WERI-Rb-1 (cell line): ENCODE data around the gene CLEC17A.
A peak's percentile ranks its signal among the peaks of the same experiment; 100 is the strongest.

ENCODE experiments used
- DNase-seq: peaks from one replicate; pipeline ENCODE4 v3.0.0-alpha.2; 2020
- H3K27ac ChIP-seq: fragments of 250-450 bp; sonication (Bioruptor Pico); 2 replicates; pipeline ENCODE4 v1.5.1; 2020; ENCODE audit warnings: mild to moderate bottlenecking, moderate library complexity
- H3K27me3 ChIP-seq: fragments of 250-450 bp; sonication (Bioruptor Pico); 2 replicates; pipeline ENCODE4 v1.5.1; 2021; ENCODE audit warnings: mild to moderate bottlenecking, low read depth, moderate library complexity; ENCODE audit not compliant: insufficient read depth, severe bottlenecking
- H3K36me3 ChIP-seq: fragments of 250-450 bp; sonication (Bioruptor Pico); 2 replicates; pipeline ENCODE4 v1.5.1; 2020; ENCODE audit warnings: mild to moderate bottlenecking, moderate library complexity
- H3K4me3 ChIP-seq: 2 replicates; pipeline ENCODE4 v1.5.1; 2011; ENCODE audit warnings: low read depth, mild to moderate bottlenecking, control low read depth, low read length
- H3K9me3 ChIP-seq: fragments of 250-450 bp; sonication (Bioruptor Pico); 2 replicates; pipeline ENCODE4 v1.5.1; 2021; ENCODE audit warnings: mild to moderate bottlenecking, moderate library complexity; ENCODE audit not compliant: severe bottlenecking
- TF ChIP-seq, protein P1 (sequence below): IDR thresholded peaks from 2 replicates; pipeline ENCODE4 v1.5.1; 2011; ENCODE audit warnings: low read depth, mild to moderate bottlenecking, control low read depth, inconsistent platforms, low read length

CLEC17A gene

DNA sequence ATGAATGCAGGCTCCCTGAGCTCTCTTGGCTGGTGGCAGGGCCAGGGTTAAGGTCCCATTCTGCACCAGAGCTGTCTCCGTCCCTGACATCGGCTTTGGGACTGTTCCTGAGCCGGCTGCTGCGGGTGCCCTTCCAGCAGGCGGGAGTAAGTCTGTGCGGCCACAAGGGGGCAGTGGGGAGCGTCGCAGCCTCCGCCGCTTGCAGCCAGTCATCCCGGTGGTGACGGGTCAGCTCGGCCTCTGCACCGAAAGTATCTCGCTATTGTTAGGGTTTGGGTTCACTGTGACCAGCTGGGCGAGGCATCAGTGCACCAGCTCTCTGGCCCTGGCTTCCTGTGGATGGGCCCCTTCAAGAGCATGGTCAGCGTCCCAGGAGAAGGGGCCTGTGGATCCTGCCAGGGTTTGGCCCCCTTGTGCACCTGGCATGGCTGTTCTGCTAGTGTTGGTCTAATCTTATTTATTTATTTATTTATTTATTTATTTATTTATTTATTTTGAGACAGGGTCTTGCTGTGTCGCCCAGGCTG lies 26.2 kb upstream of the CLEC17A start:
- H3K4me3 ChIP-seq = no peak overlapping the region
- H3K27me3 ChIP-seq = no peaks in the 10 kb centered on the region
- no peaks in the 10 kb centered on the region for H3K9me3 ChIP-seq
- peaks cover 5% of the 10 kb centered on the region for H3K36me3 ChIP-seq
- H3K27ac ChIP-seq = no peak overlapping the region
- DNase-seq = peak; percentile 75
- TF ChIP-seq, protein P1, sequence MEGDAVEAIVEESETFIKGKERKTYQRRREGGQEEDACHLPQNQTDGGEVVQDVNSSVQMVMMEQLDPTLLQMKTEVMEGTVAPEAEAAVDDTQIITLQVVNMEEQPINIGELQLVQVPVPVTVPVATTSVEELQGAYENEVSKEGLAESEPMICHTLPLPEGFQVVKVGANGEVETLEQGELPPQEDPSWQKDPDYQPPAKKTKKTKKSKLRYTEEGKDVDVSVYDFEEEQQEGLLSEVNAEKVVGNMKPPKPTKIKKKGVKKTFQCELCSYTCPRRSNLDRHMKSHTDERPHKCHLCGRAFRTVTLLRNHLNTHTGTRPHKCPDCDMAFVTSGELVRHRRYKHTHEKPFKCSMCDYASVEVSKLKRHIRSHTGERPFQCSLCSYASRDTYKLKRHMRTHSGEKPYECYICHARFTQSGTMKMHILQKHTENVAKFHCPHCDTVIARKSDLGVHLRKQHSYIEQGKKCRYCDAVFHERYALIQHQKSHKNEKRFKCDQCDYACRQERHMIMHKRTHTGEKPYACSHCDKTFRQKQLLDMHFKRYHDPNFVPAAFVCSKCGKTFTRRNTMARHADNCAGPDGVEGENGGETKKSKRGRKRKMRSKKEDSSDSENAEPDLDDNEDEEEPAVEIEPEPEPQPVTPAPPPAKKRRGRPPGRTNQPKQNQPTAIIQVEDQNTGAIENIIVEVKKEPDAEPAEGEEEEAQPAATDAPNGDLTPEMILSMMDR = peak; percentile 98

DNA sequence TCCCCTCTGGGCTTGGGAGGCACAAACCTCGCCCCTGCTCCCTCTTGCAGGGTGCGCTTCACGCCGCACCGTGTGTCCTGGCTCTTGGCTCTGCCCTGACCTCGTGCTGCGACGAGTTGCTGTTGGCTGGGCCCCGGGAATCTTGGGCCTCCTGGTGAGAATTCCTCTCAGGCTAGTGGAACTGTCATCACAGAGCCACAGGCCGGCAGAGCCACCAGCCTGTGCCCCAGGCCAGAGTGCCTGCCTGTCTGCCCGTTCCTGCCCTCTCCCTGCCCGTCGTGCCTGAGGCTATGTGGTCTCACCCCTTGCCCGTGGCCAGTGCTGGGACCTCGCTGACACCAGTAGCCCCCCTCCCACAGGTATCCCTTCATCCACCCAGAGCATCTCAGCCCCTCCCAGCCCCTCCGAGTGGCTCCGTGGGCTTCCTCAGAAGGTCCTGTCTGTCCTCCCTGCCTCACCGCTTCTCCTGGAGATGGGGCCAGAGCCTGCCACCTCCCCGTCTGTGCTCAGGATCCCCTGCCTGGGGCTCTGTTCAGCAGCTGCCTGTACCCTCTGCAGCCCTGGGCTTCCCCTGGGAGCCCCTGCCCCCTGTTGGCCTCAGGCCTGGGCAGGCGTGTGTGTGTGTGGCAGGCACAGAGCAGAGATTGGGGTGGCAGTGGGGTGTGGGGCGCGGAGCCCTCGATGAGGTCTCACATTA lies 24.4 kb upstream of the CLEC17A start:
- no peak for DNase-seq
- TF ChIP-seq, protein P1 = no peak
- Histone ChIP-seq H3K36me3 (peaks cover 13% of the 10 kb centered on the region), H3K27ac (no peak overlapping the region), H3K27me3 (no peaks in the 10 kb centered on the region), H3K4me3 (no peak overlapping the region), H3K9me3 (no peaks in the 10 kb centered on the region)

DNA sequence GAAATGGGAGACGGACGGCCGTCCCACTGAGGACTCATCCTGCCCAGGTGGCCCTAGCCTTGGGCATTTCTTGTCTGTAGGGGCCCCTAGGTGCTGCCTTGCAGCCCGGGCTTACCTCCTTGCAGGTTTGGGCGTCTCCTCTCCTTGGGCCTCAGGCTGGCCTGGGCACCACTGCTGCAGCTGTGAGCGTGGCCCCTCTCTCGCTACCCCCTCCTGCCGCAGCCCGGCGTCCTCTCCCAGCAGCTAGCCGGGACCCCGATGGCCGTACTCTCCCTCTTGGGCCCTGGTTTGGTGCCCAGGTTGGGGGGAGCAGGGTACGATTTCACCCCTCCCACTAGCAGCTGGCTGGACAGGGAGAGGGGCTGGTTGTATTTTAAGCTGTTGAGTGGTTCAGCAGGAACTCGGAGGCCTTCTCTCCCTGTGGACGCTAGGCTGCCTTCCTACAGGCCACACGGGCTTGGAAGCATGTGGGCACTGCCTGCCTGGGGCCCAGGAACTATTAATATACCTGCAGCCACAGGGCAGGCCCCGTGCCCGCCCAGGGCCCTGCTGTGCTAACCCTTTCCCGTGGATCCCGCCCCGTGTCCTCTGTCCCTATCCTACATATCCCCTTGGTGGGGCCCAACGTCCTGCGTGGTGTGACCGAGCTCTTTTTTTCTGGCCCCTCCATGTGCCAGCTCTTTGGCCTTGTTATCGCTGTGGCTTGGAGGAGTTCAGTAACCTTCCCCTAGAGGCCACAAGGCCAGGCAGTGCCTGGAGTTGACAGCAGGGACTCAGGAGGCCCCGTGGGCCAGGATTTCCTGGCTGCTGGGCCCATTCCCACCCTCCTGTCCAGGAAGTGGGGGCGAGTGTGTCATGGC lies 22.7 kb upstream of the CLEC17A start:
- H3K36me3 ChIP-seq = peaks cover 24% of the 10 kb centered on the region
- no peak overlapping the region for H3K4me3 ChIP-seq
- no peak for DNase-seq
- TF ChIP-seq, protein P1 = no peak
- no peak overlapping the region for H3K27ac ChIP-seq
- no peaks in the 10 kb centered on the region for H3K27me3 ChIP-seq
- no peaks in the 10 kb centered on the region for H3K9me3 ChIP-seq

DNA sequence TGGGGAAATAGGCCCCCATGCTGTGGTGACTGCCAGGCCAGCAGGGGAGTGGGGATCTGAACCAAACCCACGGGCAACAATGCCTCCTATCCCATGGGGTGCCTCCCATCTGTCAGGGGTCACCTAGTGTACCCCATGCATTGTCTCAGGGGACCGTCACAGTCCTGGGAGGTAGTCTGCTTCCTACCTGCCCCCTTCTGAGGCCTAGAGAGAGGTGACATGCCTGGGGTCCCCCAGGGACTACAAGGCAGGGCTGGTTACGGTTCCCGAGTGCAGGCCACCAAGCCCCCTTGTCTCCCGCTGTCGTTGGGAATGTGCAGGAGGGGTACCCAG lies 22.1 kb upstream of the CLEC17A start:
- Histone ChIP-seq H3K4me3 (no peak overlapping the region), H3K36me3 (peaks cover 30% of the 10 kb centered on the region), H3K27ac (no peak overlapping the region), H3K9me3 (no peaks in the 10 kb centered on the region), H3K27me3 (no peaks in the 10 kb centered on the region)
- TF ChIP-seq, protein P1 = no peak
- DNase-seq = no peak

DNA sequence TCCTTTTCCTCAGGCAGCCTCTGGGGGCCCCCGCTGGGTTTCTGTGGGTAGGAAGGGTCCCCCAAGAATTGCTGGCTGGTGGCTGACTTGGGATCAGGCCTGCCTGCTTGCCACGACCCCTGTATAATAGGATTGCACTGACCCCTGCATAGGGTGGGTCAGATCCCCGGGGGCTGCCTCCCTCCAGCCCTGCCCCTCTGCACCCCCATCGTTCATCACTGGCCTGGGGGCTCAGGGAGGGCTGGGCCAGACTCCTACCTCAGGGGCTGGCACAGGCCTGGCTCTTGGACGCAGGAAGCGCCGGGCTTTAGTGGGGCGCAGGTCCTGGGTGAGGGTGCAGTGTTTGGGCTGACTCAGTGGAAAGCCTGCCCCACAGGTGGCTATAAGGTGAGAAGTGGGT lies 21.6 kb upstream of the CLEC17A start:
- Histone ChIP-seq H3K27ac (no peak overlapping the region), H3K36me3 (peaks cover 35% of the 10 kb centered on the region), H3K27me3 (no peaks in the 10 kb centered on the region), H3K9me3 (no peaks in the 10 kb centered on the region), H3K4me3 (no peak overlapping the region)
- TF ChIP-seq, protein P1 = no peak
- DNase-seq = no peak
